GM12878 (cell line): ENCODE data around the gene BCO1. TPM values are rescaled to one million over a fixed set of nuclear protein-coding genes. Genes with fewer than 3 reads are reported as not detected.
A peak's percentile ranks its signal among the peaks of the same experiment; 100 is the strongest.

Experiments
- ATAC-seq: fragments of 200-7000 bp; cut with Tn5 transposase; 3 replicates; pipeline ENCODE4 v1.9.1; 2020; ENCODE audit warnings: mild to moderate bottlenecking, moderate library complexity
- BruUV-seq: library from RNA; stranded (reverse); fragments of 400-500 nt; replicated peaks from 2 replicates; lab custom pipeline; 2021; lab: Mats Ljungman, UMichigan
- CTCF ChIA-PET: fragments of 300-600 bp; sonication (Branson Sonifier 250); formaldehyde crosslinking; extraction: SDS; loops from one replicate; lab custom pipeline; 2021; ENCODE audit warnings: inconsistent platforms; lab: Yijun Ruan, JAX
- POLR2A ChIA-PET: fragments of 350-600 bp; formaldehyde crosslinking; extraction: SDS; loops from one replicate; lab custom pipeline; 2021; ENCODE audit warnings: inconsistent platforms; lab: Charles Lee
- RAD21 ChIA-PET: fragments of 300-600 bp; sonication (Branson Sonifier 250); formaldehyde crosslinking; loops from one replicate; lab custom pipeline; 2023; ENCODE audit warnings: antibody characterized with exemption; ENCODE audit not compliant: unreplicated experiment; lab: Charles Lee
- SMC1A ChIA-PET: fragments of 300-600 bp; sonication (Branson Sonifier 250); formaldehyde crosslinking; loops from one replicate; lab custom pipeline; 2023; ENCODE audit not compliant: unreplicated experiment, uncharacterized antibody; lab: Charles Lee
- DNase-seq: peaks from one replicate; pipeline ENCODE4 v3.0.0-alpha.2; 2011; ENCODE audit warnings: low read depth, low spot score
- FAIRE-seq: peaks from 3 replicates; lab custom pipeline; 2011; peaks lifted over from hg19 to GRCh38; lab: Jason Lieb, UNC
- H2AFZ ChIP-seq: 2 replicates; pipeline ENCODE4 v1.6.0; 2011; ENCODE audit warnings: low read depth, low read length, control low read depth; ENCODE audit not compliant: control insufficient read depth
- H3K27ac ChIP-seq: 2 replicates; pipeline ENCODE4 v1.5.1; 2011; ENCODE audit warnings: control low read depth; ENCODE audit not compliant: control insufficient read depth, insufficient read depth
- H3K27me3 ChIP-seq, 2 experiments: replicated peaks in 1 of 2; 2 replicates each; pipeline versions ENCODE4 v1.6.0 to v1.6.1; 2011; ENCODE audit warnings: low read length in 1 of 2; ENCODE audit not compliant: control insufficient read depth in 2 of 2, insufficient read depth in 2 of 2
- H3K36me3 ChIP-seq, 2 experiments: 2 replicates each; pipeline ENCODE4 v1.5.1; 2011; ENCODE audit warnings: low read length in 1 of 2; ENCODE audit not compliant: control insufficient read depth in 2 of 2, insufficient read depth in 2 of 2
- H3K4me1 ChIP-seq: 2 replicates; pipeline ENCODE4 v1.6.1; 2011; ENCODE audit warnings: mild to moderate bottlenecking, low read length, moderate library complexity, mixed read lengths; ENCODE audit not compliant: control insufficient read depth, insufficient read depth
- H3K4me2 ChIP-seq: 2 replicates; pipeline ENCODE4 v1.6.0; 2011; ENCODE audit warnings: control low read depth; ENCODE audit not compliant: control insufficient read depth, insufficient read depth
- H3K4me3 ChIP-seq: fragments of 200-600 bp; sonication (generic); 2 replicates; pipeline ENCODE4 v1.5.1; 2016
- H3K79me2 ChIP-seq: 2 replicates; pipeline ENCODE4 v1.6.0; 2011; ENCODE audit warnings: low read length; ENCODE audit not compliant: control insufficient read depth, insufficient read depth
- H3K9ac ChIP-seq: 2 replicates; pipeline ENCODE4 v1.8.0; 2011; ENCODE audit warnings: low read length, control low read depth, mixed read lengths; ENCODE audit not compliant: control insufficient read depth, insufficient read depth
- H3K9me3 ChIP-seq: replicated peaks from 3 replicates; pipeline ENCODE4 v1.5.1; 2011; ENCODE audit warnings: mild to moderate bottlenecking, low read length; ENCODE audit not compliant: control insufficient read depth, insufficient read depth
- H4K20me1 ChIP-seq: 2 replicates; pipeline ENCODE4 v1.6.0; 2011; ENCODE audit not compliant: control insufficient read depth, insufficient read depth
- BACH1 ChIP-seq: fragments of 450-650 bp; IDR thresholded peaks from 2 replicates; pipeline ENCODE4 v1.6.1; 2017; ENCODE audit warnings: mild to moderate bottlenecking, borderline replicate concordance
- BMI1 ChIP-seq: fragments of 450-650 bp; IDR thresholded peaks from 2 replicates; pipeline ENCODE4 v1.6.1; 2016; ENCODE audit warnings: mild to moderate bottlenecking, moderate library complexity, borderline replicate concordance
- CBX5 ChIP-seq: sonication (generic); IDR thresholded peaks from 2 replicates; pipeline ENCODE4 v1.6.1; 2016; ENCODE audit warnings: low read depth, moderate library complexity, mild to moderate bottlenecking, inconsistent platforms
- CHD1 ChIP-seq: IDR thresholded peaks from 2 replicates; pipeline ENCODE4 v1.6.1; 2012; ENCODE audit warnings: low read depth, low read length, improper control_type of control experiment
- CREB1 ChIP-seq: IDR thresholded peaks from 2 replicates; pipeline ENCODE4 v1.6.1; 2012; ENCODE audit warnings: low read depth, mild to moderate bottlenecking, inconsistent platforms
- CTCF ChIP-seq, 3 experiments: IDR thresholded peaks in 2 of 3; conservative IDR thresholded peaks in 1 of 3; 2 replicates each; pipeline ENCODE4 v1.5.1; 2011; ENCODE audit warnings: low read depth in 3 of 3, low read length in 3 of 3, mild to moderate bottlenecking in 3 of 3, control low read depth in 2 of 3, moderate library complexity in 2 of 3, inconsistent platforms in 1 of 3, mixed read lengths in 1 of 3; ENCODE audit not compliant: control insufficient read depth in 2 of 3, insufficient read depth in 1 of 3; ENCODE audit errors: extremely low read depth in 1 of 3
- FOS ChIP-seq: IDR thresholded peaks from 3 replicates; pipeline ENCODE4 v1.6.1; 2011; ENCODE audit warnings: borderline replicate concordance; ENCODE audit not compliant: insufficient read length; ENCODE audit errors: extremely low read depth
- HCFC1 ChIP-seq: fragments of 150-350 bp; IDR thresholded peaks from 2 replicates; pipeline ENCODE4 v1.6.1; 2014; ENCODE audit warnings: low read length
- IRF4 ChIP-seq: IDR thresholded peaks from 2 replicates; pipeline ENCODE4 v1.6.1; 2011; ENCODE audit warnings: low read depth, low read length
- MXI1 ChIP-seq: fragments of 150-350 bp; IDR thresholded peaks from 2 replicates; pipeline ENCODE4 v1.6.1; 2011; ENCODE audit warnings: low read depth, mild to moderate bottlenecking, inconsistent platforms, low read length, improper control_type of control experiment
- NFYA ChIP-seq: IDR thresholded peaks from 2 replicates; pipeline ENCODE4 v1.6.1; 2011; ENCODE audit warnings: low read depth, mild to moderate bottlenecking, low read length, improper control_type of control experiment, borderline replicate concordance
- NR2F1 ChIP-seq: fragments of 450-650 bp; conservative IDR thresholded peaks from 2 replicates; pipeline ENCODE4 v1.6.1; 2017; ENCODE audit warnings: mild to moderate bottlenecking
- NRF1 ChIP-seq: conservative IDR thresholded peaks from 2 replicates; pipeline ENCODE4 v1.6.1; 2011; ENCODE audit warnings: mild to moderate bottlenecking, low read depth, low read length, improper control_type of control experiment
- POLR2AphosphoS2 ChIP-seq: IDR thresholded peaks from 2 replicates; pipeline ENCODE4 v1.6.1; 2011; ENCODE audit warnings: low read depth, mild to moderate bottlenecking, low read length, improper control_type of control experiment, moderate library complexity
- SP1 ChIP-seq: IDR thresholded peaks from one replicate; pipeline ENCODE4 v1.6.1; 2011; ENCODE audit warnings: low read depth, low read length
- SPI1 ChIP-seq: IDR thresholded peaks from 2 replicates; pipeline ENCODE4 v1.6.1; 2011; ENCODE audit warnings: low read depth, mild to moderate bottlenecking, low read length, moderate library complexity, borderline replicate concordance; ENCODE audit not compliant: insufficient read depth
- STAT1 ChIP-seq: fragments of 450-650 bp; conservative IDR thresholded peaks from 2 replicates; pipeline ENCODE4 v1.6.1; 2014; ENCODE audit warnings: antibody characterized with exemption, mild to moderate bottlenecking
- YY1 ChIP-seq: IDR thresholded peaks from 2 replicates; pipeline ENCODE4 v1.6.1; 2011; ENCODE audit warnings: low read depth, mild to moderate bottlenecking, low read length
- WGBS: methylation state at CpG from one replicate; pipeline ENCODE4 v1.1.6; 2016; ENCODE audit warnings: low lambda C conversion rate; ENCODE audit not compliant: insufficient replicate concordance, insufficient coverage; ENCODE audit errors: missing lambda C conversion rate; 5-methylcytosine and 5-hydroxymethylcytosine counted together
- in situ Hi-C: fragments of 300-500 bp; cut with MboI; formaldehyde crosslinking; loops from 9 replicates; pipeline ENCODE4 v1.14.3; 2018; ENCODE audit warnings: mixed read lengths
- intact Hi-C: fragments of 100-400 bp; cut with micrococcal nuclease; formaldehyde crosslinking; loops from one replicate; pipeline ENCODE4 v1.14.2; 2022; ENCODE audit not compliant: unreplicated experiment
- polyA plus RNA-seq, 11 experiments: library from polyadenylated mRNA; depleted of rRNA in 4 of 11; unstranded in 6 of 11; stranded (reverse) in 5 of 11; fragments of >200 nt; fragmentation: Nextera tagmentation in 4 of 11; fragmentation: Illumina TruSeq in 1 of 11; extraction: Ambion mirVana in 4 of 11; extraction: Trizol in 1 of 11; gene quantifications; 1 replicate in 1 of 11; 2 replicates in 10 of 11; pipeline versions ENCODE4 v1.2.1 to v1.2.3, GENCODE V29; 2011 to 2016; ENCODE audit warnings: inconsistent platforms in 2 of 11, missing spikeins in 2 of 11, low read depth in 1 of 11
- total RNA-seq, 4 experiments: library from RNA; depleted of rRNA in 3 of 4; stranded (reverse); fragments of >200 nt in 3 of 4; fragmentation: Illumina TruSeq in 1 of 4; extraction: Trizol in 1 of 4; gene quantifications; 2 replicates each; pipeline versions ENCODE4 v1.2.1 to v1.2.3, GENCODE V29; 2013 to 2021
- TF ChIP-seq, protein P1 (sequence below): IDR thresholded peaks from 2 replicates; pipeline ENCODE4 v1.6.1; 2011; ENCODE audit warnings: low read depth, mild to moderate bottlenecking, low read length, moderate library complexity, borderline replicate concordance; ENCODE audit errors: extremely low read depth

Gene BCO1
- total and polyA plus RNA-seq, 10 of the 15 experiments (the other 5 are each of a cell fraction or from before 2014, with no cell fraction given) = 0.09 to 0.21 (median 0.14) TPM; not detected in 7

DNA sequence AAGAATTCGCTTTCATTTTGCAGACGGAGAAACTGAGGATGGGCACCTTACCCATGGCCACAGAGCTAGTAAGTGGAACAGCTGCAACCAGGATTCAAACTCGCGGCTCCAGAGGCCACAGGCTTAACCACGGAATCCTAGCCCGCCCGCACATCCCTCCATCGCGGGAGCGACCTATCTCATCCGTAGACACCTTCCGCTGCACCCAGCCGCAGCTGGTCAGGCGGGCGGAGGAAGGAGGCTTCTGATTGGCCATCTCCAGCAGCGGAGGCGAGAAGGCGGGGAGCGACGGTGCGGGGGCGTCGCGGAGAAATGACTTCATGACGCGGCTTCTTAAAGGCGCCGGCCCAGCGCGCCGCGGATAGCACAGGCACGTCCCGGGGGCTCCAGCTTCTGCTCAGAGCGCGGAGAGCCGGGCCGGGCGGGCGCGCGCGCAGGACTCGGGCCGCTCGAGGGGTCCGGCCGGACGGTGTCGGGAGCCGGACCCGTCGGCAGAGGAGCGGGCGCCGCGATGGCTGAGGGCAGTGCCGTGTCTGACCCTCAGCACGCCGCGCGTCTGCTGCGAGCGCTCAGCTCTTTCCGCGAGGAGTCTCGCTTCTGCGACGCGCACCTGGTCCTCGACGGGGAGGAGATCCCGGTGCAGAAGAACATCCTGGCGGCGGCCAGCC lies 76.2 kb downstream of the BCO1 start, which contains the start of gene GAN (continued):
- no peak for TF ChIP-seq CHD1

- H3K27ac ChIP-seq = peak overlapping the region; percentile 84
- H3K4me3 ChIP-seq = peak overlapping the region; percentile 96
- peak; percentile 57 for ATAC-seq
- DNase-seq = no peak
- CTCF ChIA-PET = interaction anchor here (1.7 kb wide), 1 partner anchor 50 kb away, joined by 6 read pairs; no protein-coding TSS in a partner anchor
- intact Hi-C loops = loop anchor here (10.0 kb wide), 1 partner anchor 311 kb away; the partner anchor contains the start of genes CENPN and CMC2
- FAIRE-seq = no peak
- in situ Hi-C loops = no loop called here
- RAD21 ChIA-PET = interaction anchor here (0.8 to 1.4 kb wide), 2 partner anchors 37 to 559 kb away, joined by 4 read pairs; no protein-coding TSS in a partner anchor
- H3K9ac ChIP-seq = peak overlapping the region; percentile 89
- no peaks in the 10 kb centered on the region for H3K27me3 ChIP-seq
- POLR2A ChIA-PET = interaction anchor here (0.8 to 1.4 kb wide), 2 partner anchors 9 to 239 kb away, joined by 3 to 5 read pairs; partner anchors contain the start of gene C16orf46
- no peaks in the 10 kb centered on the region for H3K9me3 ChIP-seq
- SMC1A ChIA-PET = no interaction called here
- H2AFZ ChIP-seq = peak overlapping the region; percentile 98
- under 1% methylated on average over 46 of the region's 88 CpGs for WGBS
- H3K36me3 ChIP-seq = no peaks in the 10 kb centered on the region
- H3K4me2 ChIP-seq = peak overlapping the region; percentile 91
- BruUV-seq = TSS peak; percentile 60
- peaks cover 15% of the 10 kb centered on the region for H3K79me2 ChIP-seq
- H3K4me1 ChIP-seq = peaks cover 7% of the 10 kb centered on the region
- no peaks in the 10 kb centered on the region for H4K20me1 ChIP-seq
- TF ChIP-seq BACH1 = 0 out of 2 replicates have a peak, but pooled peaks have one; percentile 24
- TF ChIP-seq NFYA = no peak
- TF ChIP-seq MXI1 = peak; percentile 42; the same call in 1 of the 2 replicates
- 0 out of 2 replicates have a peak, but pooled peaks have one; percentile 16 for TF ChIP-seq CREB1
- TF ChIP-seq SP1 = peak; percentile 15
- no peak for TF ChIP-seq STAT1
- TF ChIP-seq, protein P1, sequence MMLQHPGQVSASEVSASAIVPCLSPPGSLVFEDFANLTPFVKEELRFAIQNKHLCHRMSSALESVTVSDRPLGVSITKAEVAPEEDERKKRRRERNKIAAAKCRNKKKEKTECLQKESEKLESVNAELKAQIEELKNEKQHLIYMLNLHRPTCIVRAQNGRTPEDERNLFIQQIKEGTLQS = no peak
- no peak for TF ChIP-seq NR2F1
- TF ChIP-seq POLR2AphosphoS2 = no peak
- no peak for TF ChIP-seq SPI1
- no peak for TF ChIP-seq HCFC1
- TF ChIP-seq NRF1 = no peak
- TF ChIP-seq BMI1 = no peak
- TF ChIP-seq CTCF (IDR thresholded peaks at IDR 0.05 in 2 of 3, conservative IDR thresholded peaks at IDR 0.05 in 1 of 3; ENCODE audit: control insufficient read depth in 2 of 3, extremely low read depth in 1 of 3, insufficient read depth in 1 of 3, low read depth in 3 of 3, low read length in 3 of 3) = no peak; a peak in 1 of 6 replicates
- no peak for TF ChIP-seq CBX5
- no peak for TF ChIP-seq YY1
- TF ChIP-seq IRF4 = no peak
- TF ChIP-seq FOS = no peak
These were observed 77.0 kb downstream of the BCO1 start for GRCh38 chr16:81315271-81316175.
